Measurements from ENCODE around the gene MCAM. TPM values are rescaled to one million over a fixed set of nuclear protein-coding genes. Genes with fewer than 3 reads are reported as not detected.
A peak's percentile ranks its signal among the peaks of the same experiment; 100 is the strongest.

Gene MCAM
- polyA plus RNA-seq, 3 donors: not detected

DNA sequence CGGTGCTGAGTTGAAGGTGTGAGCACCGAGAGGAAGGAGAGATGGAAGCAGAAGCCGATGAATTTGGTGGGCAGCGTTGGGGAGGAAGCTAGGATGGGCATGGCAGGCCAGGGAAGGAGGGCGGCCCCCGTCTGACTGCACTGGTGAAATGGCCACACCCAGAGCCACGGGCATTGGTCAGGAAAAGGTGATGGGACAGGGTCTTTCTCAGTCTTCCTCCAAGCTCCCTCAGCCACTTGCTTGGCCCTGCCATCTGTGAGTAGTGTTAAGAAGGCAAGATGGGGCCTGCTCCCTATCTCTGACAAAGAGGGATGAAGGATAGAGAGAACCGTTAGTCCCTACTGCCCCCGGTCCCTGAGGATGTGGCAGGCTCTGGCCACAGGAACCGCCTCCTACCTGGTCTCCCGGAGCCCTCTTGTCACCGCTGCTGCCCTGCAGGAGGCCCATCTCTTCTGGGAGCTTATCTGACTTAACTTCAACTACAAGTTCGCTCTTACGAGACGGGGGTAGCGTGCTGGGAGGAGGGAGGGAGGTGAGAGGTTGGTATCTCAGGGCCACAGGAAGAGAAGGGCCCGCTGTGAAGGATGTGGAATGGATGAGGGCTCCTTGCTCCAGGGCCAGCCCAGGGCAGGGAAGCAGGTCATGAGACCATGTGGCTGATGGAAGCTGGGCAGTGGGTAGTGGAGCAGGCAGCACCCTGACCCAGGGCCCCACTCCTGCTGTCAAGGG lies 6.8 kb downstream of the MCAM start:
- 92% methylated on average over 13 of the region's 17 CpGs for WGBS (ENCODE audit: insufficient coverage)
- DNase-seq: no peak
- H3K36me3 ChIP-seq (replicated peaks in 1 of 2; ENCODE audit: control insufficient read depth in 1 of 2, insufficient read depth in 2 of 2, low read length in 2 of 2): peaks cover 29 to 45% of the 10 kb centered on the region in 2 donors
- H3K36me3 Mint-ChIP-seq: peaks cover 30 to 47% of the 10 kb centered on the region in 2 donors
- peaks cover 0 to under 1% of the 10 kb centered on the region in 2 donors for H3K4me1 ChIP-seq (ENCODE audit: control insufficient read depth in 1 of 2, insufficient read depth in 2 of 2, low read length in 2 of 2)
- H3K79me2 ChIP-seq (ENCODE audit: insufficient read depth, low read length): no peaks in the 10 kb centered on the region
- TF ChIP-seq, protein P1, sequence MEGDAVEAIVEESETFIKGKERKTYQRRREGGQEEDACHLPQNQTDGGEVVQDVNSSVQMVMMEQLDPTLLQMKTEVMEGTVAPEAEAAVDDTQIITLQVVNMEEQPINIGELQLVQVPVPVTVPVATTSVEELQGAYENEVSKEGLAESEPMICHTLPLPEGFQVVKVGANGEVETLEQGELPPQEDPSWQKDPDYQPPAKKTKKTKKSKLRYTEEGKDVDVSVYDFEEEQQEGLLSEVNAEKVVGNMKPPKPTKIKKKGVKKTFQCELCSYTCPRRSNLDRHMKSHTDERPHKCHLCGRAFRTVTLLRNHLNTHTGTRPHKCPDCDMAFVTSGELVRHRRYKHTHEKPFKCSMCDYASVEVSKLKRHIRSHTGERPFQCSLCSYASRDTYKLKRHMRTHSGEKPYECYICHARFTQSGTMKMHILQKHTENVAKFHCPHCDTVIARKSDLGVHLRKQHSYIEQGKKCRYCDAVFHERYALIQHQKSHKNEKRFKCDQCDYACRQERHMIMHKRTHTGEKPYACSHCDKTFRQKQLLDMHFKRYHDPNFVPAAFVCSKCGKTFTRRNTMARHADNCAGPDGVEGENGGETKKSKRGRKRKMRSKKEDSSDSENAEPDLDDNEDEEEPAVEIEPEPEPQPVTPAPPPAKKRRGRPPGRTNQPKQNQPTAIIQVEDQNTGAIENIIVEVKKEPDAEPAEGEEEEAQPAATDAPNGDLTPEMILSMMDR (IDR thresholded peaks at IDR 0.05): no peak
- no peaks in the 10 kb centered on the region for H3K4me1 Mint-ChIP-seq
- no peak overlapping the region for H3K4me2 ChIP-seq (replicated peaks; ENCODE audit: extremely low read depth, low read length, poor library complexity, severe bottlenecking)
- intact Hi-C loops (cut with micrococcal nuclease): no loop called here
- H4K20me1 ChIP-seq (ENCODE audit: insufficient read depth, low read length): peaks cover 45% of the 10 kb centered on the region
- H3K9me3 ChIP-seq (replicated peaks in 1 of 2; ENCODE audit: control insufficient read depth in 1 of 2, insufficient read depth in 1 of 2, low read length in 2 of 2): peaks cover 0 to under 1% of the 10 kb centered on the region in 2 donors
- H3K4me3 Mint-ChIP-seq: no peak overlapping the region
- no peak overlapping the region for H3K4me3 ChIP-seq (replicated peaks in 1 of 3; ENCODE audit: low read depth in 2 of 3, low read length in 3 of 3)
- H3K27me3 Mint-ChIP-seq (ENCODE audit: low read depth in 3 of 3): peaks cover 18 to 29% (median 25%) of the 10 kb centered on the region in 3 donors
- peak overlapping the region in 2 of 7 donors; percentile 31 to 72 for H3K27ac Mint-ChIP-seq
- H3K9ac ChIP-seq (ENCODE audit: insufficient read depth, low read length, poor library complexity, severe bottlenecking): no peak overlapping the region
- H3K27ac ChIP-seq (ENCODE audit: low read depth in 1 of 2, low read length in 2 of 2): no peak overlapping the region
- peaks cover 0 to 4% (median 0%) of the 10 kb centered on the region in 7 donors for H3K9me3 Mint-ChIP-seq
- H2AFZ ChIP-seq (ENCODE audit: insufficient read depth, low read depth, low read length, poor library complexity, severe bottlenecking): no peak overlapping the region
- H3K27me3 ChIP-seq (ENCODE audit: control insufficient read depth in 2 of 2, insufficient read depth in 2 of 2, low read length in 2 of 2): peaks cover 0 to 16% of the 10 kb centered on the region in 2 donors

DNA sequence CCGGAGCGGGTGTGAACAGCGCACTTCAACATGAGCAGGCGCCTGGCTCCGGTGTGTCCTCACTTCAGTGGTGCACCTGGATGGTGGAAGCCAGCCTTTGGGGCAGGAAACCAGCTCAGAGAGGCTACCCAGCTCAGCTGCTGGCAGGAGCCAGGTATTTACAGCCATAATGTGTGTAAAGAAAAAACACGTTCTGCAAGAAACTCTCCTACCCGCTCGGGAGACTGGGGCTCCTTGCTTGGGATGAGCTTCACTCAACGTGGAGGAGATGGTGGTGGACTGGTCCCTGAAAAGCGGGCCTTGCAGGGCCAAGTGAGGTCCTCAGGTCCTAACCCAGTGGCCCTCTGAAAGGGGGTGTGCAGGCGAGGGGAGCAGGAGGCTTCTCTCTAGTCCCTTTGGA lies 7.5 kb downstream of the MCAM start:
- H2AFZ ChIP-seq (ENCODE audit: insufficient read depth, low read depth, low read length, poor library complexity, severe bottlenecking): no peak overlapping the region
- H3K4me1 ChIP-seq (ENCODE audit: control insufficient read depth in 1 of 2, insufficient read depth in 2 of 2, low read length in 2 of 2): no peaks in the 10 kb centered on the region
- peaks cover 50% of the 10 kb centered on the region for H4K20me1 ChIP-seq (ENCODE audit: insufficient read depth, low read length)
- no peaks in the 10 kb centered on the region for H3K9me3 ChIP-seq (replicated peaks in 1 of 2; ENCODE audit: control insufficient read depth in 1 of 2, insufficient read depth in 1 of 2, low read length in 2 of 2)
- Mint-ChIP-seq H3K27me3 (ENCODE audit: low read depth in 3 of 3) (peaks cover 11 to 22% (median 20%) of the 10 kb centered on the region in 3 donors), H3K9me3 (no peaks in the 10 kb centered on the region), H3K4me1 (no peaks in the 10 kb centered on the region), H3K36me3 (peaks cover 37 to 54% of the 10 kb centered on the region in 2 donors), H3K27ac (no peak overlapping the region), H3K4me3 (no peak overlapping the region)
- no peak overlapping the region for H3K4me2 ChIP-seq (replicated peaks; ENCODE audit: extremely low read depth, low read length, poor library complexity, severe bottlenecking)
- no peaks in the 10 kb centered on the region for H3K79me2 ChIP-seq (ENCODE audit: insufficient read depth, low read length)
- TF ChIP-seq, protein P1 (IDR thresholded peaks at IDR 0.05): no peak
- H3K27me3 ChIP-seq (ENCODE audit: control insufficient read depth in 2 of 2, insufficient read depth in 2 of 2, low read length in 2 of 2): peaks cover 0 to 9% of the 10 kb centered on the region in 2 donors
- no peak overlapping the region for H3K9ac ChIP-seq (ENCODE audit: insufficient read depth, low read length, poor library complexity, severe bottlenecking)
- DNase-seq: no peak
- H3K27ac ChIP-seq (ENCODE audit: low read depth in 1 of 2, low read length in 2 of 2): no peak overlapping the region
- 97% methylated on average over 11 of the region's 11 CpGs for WGBS (ENCODE audit: insufficient coverage)
- H3K4me3 ChIP-seq (replicated peaks in 1 of 3; ENCODE audit: low read depth in 2 of 3, low read length in 3 of 3): no peak overlapping the region
- intact Hi-C loops (cut with micrococcal nuclease): no loop called here
- H3K36me3 ChIP-seq (replicated peaks in 1 of 2; ENCODE audit: control insufficient read depth in 1 of 2, insufficient read depth in 2 of 2, low read length in 2 of 2): peaks cover 33 to 52% of the 10 kb centered on the region in 2 donors

Data from CD14-positive monocyte (primary cell).